ENCODE measurements around the gene AGA. TPM values are rescaled to one million over a fixed set of nuclear protein-coding genes. Genes with fewer than 3 reads are reported as not detected.

Gene AGA
- total and polyA plus RNA-seq, 2 of the 13 experiments (the other 11 are each of a cell fraction or from before 2014, with no cell fraction given) = 21.9 to 22.3 TPM

DNA sequence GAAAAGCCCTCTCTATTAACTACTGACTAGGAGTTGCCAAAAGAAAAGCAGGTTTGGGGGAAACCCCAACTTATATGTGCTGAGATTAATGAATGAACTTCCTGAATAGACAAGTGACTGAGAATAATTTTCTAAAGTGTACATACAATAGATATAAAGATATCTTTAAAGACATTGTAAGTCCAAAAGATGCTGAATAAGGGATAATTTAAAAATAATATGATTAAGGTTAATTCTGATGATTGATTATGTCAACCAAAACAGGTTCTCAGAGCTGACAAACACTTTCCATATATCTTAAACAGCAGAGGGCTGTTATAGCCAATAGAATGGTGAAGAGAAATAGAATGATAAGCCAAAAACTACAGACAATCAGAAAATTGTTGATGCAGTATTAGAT, 28.6 kb downstream of the AGA start:
- TF ChIP-seq POLR2AphosphoS2 (IDR thresholded peaks at IDR 0.05; ENCODE audit: low read depth, low read length) (no peak), MAFF (IDR thresholded peaks at IDR 0.05; ENCODE audit: low read depth, low read length) (peak; percentile 61; the same call in 1 of the 2 replicates), ZNF44 (CRISPR knock-in tag; IDR thresholded peaks at IDR 0.05) (no peak), ZNF263 (CRISPR knock-in tag; IDR thresholded peaks at IDR 0.05) (no peak), MAFK (conservative IDR thresholded peaks at IDR 0.05 in 1 of 2, IDR thresholded peaks at IDR 0.05 in 1 of 2; ENCODE audit: low read length in 2 of 2) (peak in 1 of 2 experiments; percentile 78; a peak in 3 of 4 replicates), GABPB1 (CRISPR knock-in tag; IDR thresholded peaks at IDR 0.05) (no peak), JUND (CRISPR knock-in tag; IDR thresholded peaks at IDR 0.05) (no peak)
- TF ChIP-seq, protein P1, sequence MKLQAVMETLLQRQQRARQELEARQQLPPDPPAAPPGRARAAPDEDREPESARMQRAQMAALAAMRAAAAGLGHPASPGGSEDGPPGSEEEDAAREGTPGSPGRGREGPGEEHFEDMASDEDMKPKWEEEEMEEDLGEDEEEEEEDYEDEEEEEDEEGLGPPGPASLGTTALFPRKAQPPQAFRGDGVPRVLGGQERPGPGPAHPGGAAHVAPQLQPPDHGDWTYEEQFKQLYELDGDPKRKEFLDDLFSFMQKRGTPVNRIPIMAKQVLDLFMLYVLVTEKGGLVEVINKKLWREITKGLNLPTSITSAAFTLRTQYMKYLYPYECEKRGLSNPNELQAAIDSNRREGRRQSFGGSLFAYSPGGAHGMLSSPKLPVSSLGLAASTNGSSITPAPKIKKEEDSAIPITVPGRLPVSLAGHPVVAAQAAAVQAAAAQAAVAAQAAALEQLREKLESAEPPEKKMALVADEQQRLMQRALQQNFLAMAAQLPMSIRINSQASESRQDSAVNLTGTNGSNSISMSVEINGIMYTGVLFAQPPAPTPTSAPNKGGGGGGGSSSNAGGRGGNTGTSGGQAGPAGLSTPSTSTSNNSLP (IDR thresholded peaks at IDR 0.05; ENCODE audit: low read depth, low read length) = no peak
- intact Hi-C loops (cut with micrococcal nuclease; ENCODE audit: unreplicated experiment) = no loop called here

DNA sequence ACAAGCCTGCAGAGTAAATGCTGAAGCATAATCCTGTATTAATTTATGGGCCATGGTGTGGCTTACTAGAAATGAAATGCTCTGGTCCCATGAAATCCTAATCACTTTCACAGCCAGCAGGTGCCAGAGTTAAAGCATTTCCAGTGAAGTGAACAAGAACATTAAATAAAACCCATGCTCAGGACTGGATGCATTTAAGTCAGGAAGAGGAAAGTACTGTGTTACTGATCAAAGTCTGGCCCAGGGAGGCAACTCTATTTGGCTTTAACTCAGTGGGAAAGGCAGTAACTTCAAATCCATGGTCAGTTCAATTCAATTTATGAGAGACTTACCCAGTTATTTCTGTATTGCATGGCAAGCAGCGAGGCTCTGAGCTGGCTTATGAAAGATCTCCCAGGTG, 29.2 kb downstream of the AGA start:
- H3K9me3 ChIP-seq (ENCODE audit: low read length) = no peaks in the 10 kb centered on the region
- no peaks in the 10 kb centered on the region for H3K4me1 ChIP-seq (ENCODE audit: insufficient read depth, low read length)
- 0% methylated on average over 1 of the region's 1 CpG for WGBS (ENCODE audit: low lambda C conversion rate)
- no peaks in the 10 kb centered on the region for H3K27me3 ChIP-seq (ENCODE audit: control insufficient read depth in 1 of 2, insufficient read depth in 2 of 2, low read length in 2 of 2)
- CTCF ChIA-PET (ENCODE audit: low intra/inter-chr PET ratio, low total read pairs) = no interaction called here
- no peaks in the 10 kb centered on the region for H3K36me3 ChIP-seq (replicated peaks in 1 of 2; ENCODE audit: control insufficient read depth in 1 of 2, insufficient read depth in 2 of 2, low read length in 2 of 2)
- no TSS peak for BruUV-seq (replicated peaks)
- H3K9ac ChIP-seq (ENCODE audit: insufficient read depth, low read depth, low read length) = no peak overlapping the region
- POLR2A ChIA-PET = no interaction called here
- H2AFZ ChIP-seq (ENCODE audit: low read length) = no peak overlapping the region
- intact Hi-C loops (cut with micrococcal nuclease; ENCODE audit: unreplicated experiment) = no loop called here
- FAIRE-seq (no peak), DNase-seq (ENCODE audit: low spot score) (no peak), ATAC-seq (no peak)
- no peaks in the 10 kb centered on the region for H4K20me1 ChIP-seq (ENCODE audit: insufficient read depth, low read length)
- no peak overlapping the region for H3K4me3 ChIP-seq (replicated peaks in 1 of 3; ENCODE audit: insufficient read depth in 1 of 3, low read depth in 2 of 3, low read length in 3 of 3)
- H3K4me2 ChIP-seq (ENCODE audit: low read depth, low read length) = no peak overlapping the region
- H3K79me2 ChIP-seq (ENCODE audit: insufficient read depth, low read length) = no peaks in the 10 kb centered on the region
- no peak overlapping the region for H3K27ac ChIP-seq (ENCODE audit: extremely low read length, insufficient read depth, low read length)
- in situ Hi-C loops (cut with HindIII; ENCODE audit: extremely low pct_ligation_motif_present, low pct_unique_long_range_greater_than_20kb) = no loop called here
- TF ChIP-seq ZNF761 (CRISPR knock-in tag; conservative IDR thresholded peaks at IDR 0.05) = no peak
- TF ChIP-seq ZSCAN9 (CRISPR knock-in tag; IDR thresholded peaks at IDR 0.05; ENCODE audit: borderline replicate concordance) = no peak
- TF ChIP-seq ERF (CRISPR knock-in tag; IDR thresholded peaks at IDR 0.05) = no peak
- TF ChIP-seq TOPORS (CRISPR knock-in tag; IDR thresholded peaks at IDR 0.05) = no peak
- TF ChIP-seq, protein P2, sequence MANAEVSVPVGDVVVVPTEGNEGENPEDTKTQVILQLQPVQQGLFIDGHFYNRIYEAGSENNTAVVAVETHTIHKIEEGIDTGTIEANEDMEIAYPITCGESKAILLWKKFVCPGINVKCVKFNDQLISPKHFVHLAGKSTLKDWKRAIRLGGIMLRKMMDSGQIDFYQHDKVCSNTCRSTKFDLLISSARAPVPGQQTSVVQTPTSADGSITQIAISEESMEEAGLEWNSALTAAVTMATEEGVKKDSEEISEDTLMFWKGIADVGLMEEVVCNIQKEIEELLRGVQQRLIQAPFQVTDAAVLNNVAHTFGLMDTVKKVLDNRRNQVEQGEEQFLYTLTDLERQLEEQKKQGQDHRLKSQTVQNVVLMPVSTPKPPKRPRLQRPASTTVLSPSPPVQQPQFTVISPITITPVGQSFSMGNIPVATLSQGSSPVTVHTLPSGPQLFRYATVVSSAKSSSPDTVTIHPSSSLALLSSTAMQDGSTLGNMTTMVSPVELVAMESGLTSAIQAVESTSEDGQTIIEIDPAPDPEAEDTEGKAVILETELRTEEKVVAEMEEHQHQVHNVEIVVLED (CRISPR knock-in tag; IDR thresholded peaks at IDR 0.05; ENCODE audit: borderline replicate concordance) = no peak
- TF ChIP-seq, protein P3, sequence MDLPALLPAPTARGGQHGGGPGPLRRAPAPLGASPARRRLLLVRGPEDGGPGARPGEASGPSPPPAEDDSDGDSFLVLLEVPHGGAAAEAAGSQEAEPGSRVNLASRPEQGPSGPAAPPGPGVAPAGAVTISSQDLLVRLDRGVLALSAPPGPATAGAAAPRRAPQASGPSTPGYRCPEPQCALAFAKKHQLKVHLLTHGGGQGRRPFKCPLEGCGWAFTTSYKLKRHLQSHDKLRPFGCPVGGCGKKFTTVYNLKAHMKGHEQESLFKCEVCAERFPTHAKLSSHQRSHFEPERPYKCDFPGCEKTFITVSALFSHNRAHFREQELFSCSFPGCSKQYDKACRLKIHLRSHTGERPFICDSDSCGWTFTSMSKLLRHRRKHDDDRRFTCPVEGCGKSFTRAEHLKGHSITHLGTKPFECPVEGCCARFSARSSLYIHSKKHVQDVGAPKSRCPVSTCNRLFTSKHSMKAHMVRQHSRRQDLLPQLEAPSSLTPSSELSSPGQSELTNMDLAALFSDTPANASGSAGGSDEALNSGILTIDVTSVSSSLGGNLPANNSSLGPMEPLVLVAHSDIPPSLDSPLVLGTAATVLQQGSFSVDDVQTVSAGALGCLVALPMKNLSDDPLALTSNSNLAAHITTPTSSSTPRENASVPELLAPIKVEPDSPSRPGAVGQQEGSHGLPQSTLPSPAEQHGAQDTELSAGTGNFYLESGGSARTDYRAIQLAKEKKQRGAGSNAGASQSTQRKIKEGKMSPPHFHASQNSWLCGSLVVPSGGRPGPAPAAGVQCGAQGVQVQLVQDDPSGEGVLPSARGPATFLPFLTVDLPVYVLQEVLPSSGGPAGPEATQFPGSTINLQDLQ (CRISPR knock-in tag; IDR thresholded peaks at IDR 0.05) = no peak
- TF ChIP-seq ZNF44 (CRISPR knock-in tag; IDR thresholded peaks at IDR 0.05) = no peak

More for the DNA sequence above, 28.6 kb downstream of the AGA start:
- no TSS peak for BruUV-seq (replicated peaks)
- H3K27me3 ChIP-seq (ENCODE audit: control insufficient read depth in 1 of 2, insufficient read depth in 2 of 2, low read length in 2 of 2) = no peaks in the 10 kb centered on the region
- ATAC-seq (no peak), DNase-seq (ENCODE audit: low spot score) (no peak), FAIRE-seq (no peak)
- no peak overlapping the region for H3K27ac ChIP-seq (ENCODE audit: extremely low read length, insufficient read depth, low read length)
- H3K4me2 ChIP-seq (ENCODE audit: low read depth, low read length) = no peak overlapping the region
- H3K36me3 ChIP-seq (replicated peaks in 1 of 2; ENCODE audit: control insufficient read depth in 1 of 2, insufficient read depth in 2 of 2, low read length in 2 of 2) = no peaks in the 10 kb centered on the region
- no peak overlapping the region for H3K4me3 ChIP-seq (replicated peaks in 1 of 3; ENCODE audit: insufficient read depth in 1 of 3, low read depth in 2 of 3, low read length in 3 of 3)
- H3K9ac ChIP-seq (ENCODE audit: insufficient read depth, low read depth, low read length) = no peak overlapping the region
- in situ Hi-C loops (cut with HindIII; ENCODE audit: extremely low pct_ligation_motif_present, low pct_unique_long_range_greater_than_20kb) = no loop called here
- no peaks in the 10 kb centered on the region for H4K20me1 ChIP-seq (ENCODE audit: insufficient read depth, low read length)
- H2AFZ ChIP-seq (ENCODE audit: low read length) = no peak overlapping the region
- no peaks in the 10 kb centered on the region for H3K4me1 ChIP-seq (ENCODE audit: insufficient read depth, low read length)
- H3K9me3 ChIP-seq (ENCODE audit: low read length) = no peaks in the 10 kb centered on the region
- H3K79me2 ChIP-seq (ENCODE audit: insufficient read depth, low read length) = no peaks in the 10 kb centered on the region
- ChIA-PET CTCF (ENCODE audit: low intra/inter-chr PET ratio, low total read pairs) (no interaction called here), POLR2A (no interaction called here)

Data from HepG2 (cell line).